Neuronal stem cell (in vitro differentiated cells): ENCODE measurements around the gene GALNT16.

Experiments
- DNase-seq: peaks from one replicate; pipeline ENCODE4 v3.0.0-alpha.2; 2013; ENCODE audit warnings: low spot score
- H2AFZ ChIP-seq: one replicate; pipeline ENCODE4 v1.6.1; 2013; ENCODE audit warnings: mild to moderate bottlenecking, low read length, inconsistent platforms
- H2AK5ac ChIP-seq: 2 replicates; pipeline ENCODE4 v1.6.1; 2013; ENCODE audit warnings: low read depth, mild to moderate bottlenecking, inconsistent platforms, low read length, moderate library complexity, mixed read lengths
- H2BK120ac ChIP-seq: 2 replicates; pipeline ENCODE4 v1.6.1; 2013; ENCODE audit warnings: low read depth, mild to moderate bottlenecking, inconsistent platforms, low read length, moderate library complexity, mixed read lengths
- H2BK12ac ChIP-seq: one replicate; pipeline ENCODE4 v1.6.1; 2013; ENCODE audit warnings: low read length, inconsistent platforms
- H2BK15ac ChIP-seq: 2 replicates; pipeline ENCODE4 v1.6.1; 2013; ENCODE audit warnings: mild to moderate bottlenecking, low read length, inconsistent platforms, mixed read lengths
- H2BK5ac ChIP-seq: one replicate; pipeline ENCODE4 v1.6.1; 2013; ENCODE audit warnings: inconsistent platforms, mild to moderate bottlenecking, low read length, moderate library complexity
- H3K14ac ChIP-seq: one replicate; pipeline ENCODE4 v1.6.1; 2013; ENCODE audit warnings: low read length, inconsistent platforms
- H3K18ac ChIP-seq: 2 replicates; pipeline ENCODE4 v1.6.1; 2013; ENCODE audit warnings: low read length, inconsistent platforms
- H3K23ac ChIP-seq: 2 replicates; pipeline ENCODE4 v1.6.1; 2013; ENCODE audit warnings: low read depth, mild to moderate bottlenecking, mixed read lengths, low read length, inconsistent platforms; ENCODE audit not compliant: poor library complexity
- H3K27ac ChIP-seq: replicated peaks from 3 replicates; pipeline ENCODE4 v1.5.1; 2013; ENCODE audit warnings: low read length, inconsistent platforms
- H3K27me3 ChIP-seq, 3 experiments: 2 replicates each; pipeline ENCODE4 v1.6.1; 2013; ENCODE audit warnings: low read length in 3 of 3, mild to moderate bottlenecking in 2 of 3, inconsistent platforms in 1 of 3, low read depth in 1 of 3, mixed read lengths in 1 of 3, moderate library complexity in 1 of 3; ENCODE audit not compliant: control insufficient read depth in 3 of 3, insufficient read depth in 3 of 3
- H3K36me3 ChIP-seq, 2 donors: replicated peaks in 1 of 2; 2 replicates each; pipeline ENCODE4 v1.6.1; 2013; ENCODE audit warnings: low read length in 2 of 2; ENCODE audit not compliant: control insufficient read depth in 2 of 2, insufficient read depth in 2 of 2
- H3K4ac ChIP-seq: 2 replicates; pipeline ENCODE4 v1.6.1; 2013; ENCODE audit warnings: inconsistent platforms, mild to moderate bottlenecking, low read length, moderate library complexity
- H3K4me1 ChIP-seq, 2 donors: 1 replicate in 1 of 2; 2 replicates in 1 of 2; pipeline ENCODE4 v1.6.1; 2013; ENCODE audit warnings: low read length in 2 of 2, low read depth in 1 of 2; ENCODE audit not compliant: control insufficient read depth in 2 of 2, insufficient read depth in 1 of 2
- H3K4me2 ChIP-seq: one replicate; pipeline ENCODE4 v1.6.1; 2013; ENCODE audit warnings: mild to moderate bottlenecking, low read length, inconsistent platforms; ENCODE audit not compliant: insufficient read depth, poor library complexity, severe bottlenecking
- H3K4me3 ChIP-seq, 2 donors: 2 replicates each; pipeline ENCODE4 v1.5.1; 2013; ENCODE audit warnings: low read length in 2 of 2, mild to moderate bottlenecking in 2 of 2, inconsistent platforms in 1 of 2, moderate library complexity in 1 of 2
- H3K79me1 ChIP-seq: one replicate; pipeline ENCODE4 v1.6.1; 2013; ENCODE audit warnings: low read depth, mild to moderate bottlenecking, inconsistent platforms, low read length, moderate library complexity
- H3K9ac ChIP-seq: one replicate; pipeline ENCODE4 v1.6.1; 2013; ENCODE audit warnings: mild to moderate bottlenecking, low read depth, low read length, inconsistent platforms; ENCODE audit not compliant: poor library complexity
- H3K9me3 ChIP-seq, 2 donors: replicated peaks in 1 of 2; 2 replicates each; pipeline versions ENCODE3 to v1.6.1; 2013; ENCODE audit warnings: low read length in 2 of 2, mild to moderate bottlenecking in 2 of 2, inconsistent platforms in 1 of 2, low read depth in 1 of 2, mixed read lengths in 1 of 2, moderate library complexity in 1 of 2; ENCODE audit not compliant: control insufficient read depth in 2 of 2, insufficient read depth in 1 of 2
- H4K8ac ChIP-seq: one replicate; pipeline ENCODE4 v1.6.1; 2013; ENCODE audit warnings: low read depth, mild to moderate bottlenecking, inconsistent platforms, low read length, moderate library complexity
- H4K91ac ChIP-seq: one replicate; pipeline ENCODE4 v1.6.1; 2013; ENCODE audit warnings: low read length, low read depth, mild to moderate bottlenecking, inconsistent platforms; ENCODE audit not compliant: poor library complexity
- WGBS, 2 donors: extraction: QIAGEN DNeasy Blood & Tissue Kit; methylation state at CpG; one replicate each; pipeline ENCODE4 v1.1.7; 2013; ENCODE audit warnings: missing lambda C conversion rate in 2 of 2, mixed read lengths in 1 of 2; ENCODE audit not compliant: insufficient read length in 2 of 2, insufficient replicate concordance in 1 of 2; ENCODE audit errors: extremely low coverage in 2 of 2; 5-methylcytosine and 5-hydroxymethylcytosine counted together

The GALNT16 gene

DNA sequence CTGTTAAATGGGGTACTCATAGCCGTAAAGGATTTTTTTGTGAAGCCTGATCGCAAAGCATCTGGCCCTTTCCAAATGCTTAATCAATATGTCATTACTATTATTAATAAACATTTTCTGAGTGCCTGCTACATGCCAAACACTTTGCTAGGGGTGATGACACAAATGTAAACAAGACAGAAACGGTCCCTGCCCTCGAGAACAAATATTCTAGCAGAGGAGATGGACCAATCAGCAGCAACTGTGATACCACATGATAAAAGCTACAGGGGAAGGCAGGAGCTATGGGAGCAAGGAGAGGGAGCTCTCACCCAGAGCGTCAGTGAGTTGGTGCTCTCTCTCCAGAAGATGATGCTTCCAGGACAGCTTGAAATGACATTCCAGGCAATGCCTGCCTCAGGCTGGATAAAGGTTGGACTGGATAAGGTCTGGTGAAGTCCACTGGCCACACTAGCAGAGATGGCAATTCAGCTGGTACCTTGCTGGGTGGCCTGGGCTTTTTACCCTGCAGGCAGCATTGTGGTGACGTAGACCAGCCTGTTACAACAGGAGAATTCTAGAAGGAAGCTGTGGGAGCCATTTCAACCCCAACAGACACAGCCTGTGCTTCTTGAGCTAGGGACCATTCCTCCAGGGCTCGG, 97.1 kb downstream of the GALNT16 start:
- H3K4me3 ChIP-seq = no peak overlapping the region
- no peak overlapping the region for H2BK120ac ChIP-seq
- no peak overlapping the region for H3K4me2 ChIP-seq
- H2BK15ac ChIP-seq = no peak overlapping the region
- no peak overlapping the region for H3K9ac ChIP-seq
- H3K27ac ChIP-seq = no peak overlapping the region
- no peak overlapping the region for H2AFZ ChIP-seq
- H3K18ac ChIP-seq = no peak overlapping the region
- no peak overlapping the region for H2BK12ac ChIP-seq
- no peaks in the 10 kb centered on the region for H3K27me3 ChIP-seq
- peaks cover 0 to 2% of the 10 kb centered on the region in 2 donors for H3K36me3 ChIP-seq
- peaks cover 2 to 6% of the 10 kb centered on the region in 2 donors for H3K4me1 ChIP-seq
- DNase-seq = no peak
- no peak overlapping the region for H4K8ac ChIP-seq
- H3K23ac ChIP-seq = no peak overlapping the region
- no peak overlapping the region for H2BK5ac ChIP-seq
- H3K4ac ChIP-seq = no peak overlapping the region
- H3K9me3 ChIP-seq = no peaks in the 10 kb centered on the region
- WGBS, 2 donors = no CpG with 5 or more reads among the region's 7 CpGs
- no peak overlapping the region for H3K14ac ChIP-seq
- no peak overlapping the region for H4K91ac ChIP-seq
- peaks cover 2% of the 10 kb centered on the region for H3K79me1 ChIP-seq
- H2AK5ac ChIP-seq = no peak overlapping the region

DNA sequence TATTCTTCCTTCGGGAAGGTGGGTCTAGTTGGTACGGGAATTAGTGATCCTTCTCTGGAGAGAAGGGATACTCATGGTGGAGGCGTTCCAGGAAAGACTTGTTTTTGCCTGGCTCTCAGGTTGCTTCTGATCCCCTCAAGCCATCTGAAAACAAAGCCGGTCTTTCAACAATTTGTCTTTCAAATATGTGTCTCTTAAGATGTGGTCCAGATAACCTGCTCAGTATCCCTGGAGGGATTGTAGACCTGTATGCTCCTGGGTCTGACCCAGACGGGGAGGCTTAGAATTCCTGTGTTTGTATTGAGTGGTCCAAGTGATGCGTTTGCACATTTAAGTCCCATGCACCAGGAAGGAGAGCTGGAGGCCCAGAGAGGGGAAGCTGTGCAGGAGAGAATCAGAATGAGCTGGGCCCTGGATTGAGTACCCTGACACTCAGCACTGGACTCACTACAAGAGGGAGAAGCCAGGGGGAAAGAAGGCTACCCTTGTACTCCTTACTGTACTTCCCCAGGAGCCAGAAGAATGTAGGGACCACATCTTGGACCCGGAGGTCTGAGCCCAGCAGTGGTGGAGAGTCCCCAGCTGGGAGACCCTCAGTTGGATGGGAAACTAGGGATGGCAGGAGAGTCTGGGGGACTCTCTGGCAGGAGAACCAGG, 97.7 kb downstream of the GALNT16 start:
- no peak overlapping the region for H3K4ac ChIP-seq
- no peak overlapping the region for H2BK12ac ChIP-seq
- H2AFZ ChIP-seq = no peak overlapping the region
- no peaks in the 10 kb centered on the region for H3K27me3 ChIP-seq
- no peak overlapping the region for H4K91ac ChIP-seq
- H3K4me1 ChIP-seq = peaks cover 2 to 3% of the 10 kb centered on the region in 2 donors
- H2BK5ac ChIP-seq = no peak overlapping the region
- no peak overlapping the region for H4K8ac ChIP-seq
- H3K4me3 ChIP-seq = no peak overlapping the region
- H3K36me3 ChIP-seq = no peaks in the 10 kb centered on the region
- no peak overlapping the region for H2BK120ac ChIP-seq
- WGBS, 2 donors = no CpG with 5 or more reads among the region's 7 CpGs
- H3K79me1 ChIP-seq = no peaks in the 10 kb centered on the region
- DNase-seq = no peak
- no peak overlapping the region for H3K23ac ChIP-seq
- H3K27ac ChIP-seq = no peak overlapping the region
- no peak overlapping the region for H3K18ac ChIP-seq
- no peak overlapping the region for H3K14ac ChIP-seq
- no peak overlapping the region for H3K9ac ChIP-seq
- no peak overlapping the region for H2AK5ac ChIP-seq
- H3K9me3 ChIP-seq = no peaks in the 10 kb centered on the region
- no peak overlapping the region for H3K4me2 ChIP-seq
- no peak overlapping the region for H2BK15ac ChIP-seq

DNA sequence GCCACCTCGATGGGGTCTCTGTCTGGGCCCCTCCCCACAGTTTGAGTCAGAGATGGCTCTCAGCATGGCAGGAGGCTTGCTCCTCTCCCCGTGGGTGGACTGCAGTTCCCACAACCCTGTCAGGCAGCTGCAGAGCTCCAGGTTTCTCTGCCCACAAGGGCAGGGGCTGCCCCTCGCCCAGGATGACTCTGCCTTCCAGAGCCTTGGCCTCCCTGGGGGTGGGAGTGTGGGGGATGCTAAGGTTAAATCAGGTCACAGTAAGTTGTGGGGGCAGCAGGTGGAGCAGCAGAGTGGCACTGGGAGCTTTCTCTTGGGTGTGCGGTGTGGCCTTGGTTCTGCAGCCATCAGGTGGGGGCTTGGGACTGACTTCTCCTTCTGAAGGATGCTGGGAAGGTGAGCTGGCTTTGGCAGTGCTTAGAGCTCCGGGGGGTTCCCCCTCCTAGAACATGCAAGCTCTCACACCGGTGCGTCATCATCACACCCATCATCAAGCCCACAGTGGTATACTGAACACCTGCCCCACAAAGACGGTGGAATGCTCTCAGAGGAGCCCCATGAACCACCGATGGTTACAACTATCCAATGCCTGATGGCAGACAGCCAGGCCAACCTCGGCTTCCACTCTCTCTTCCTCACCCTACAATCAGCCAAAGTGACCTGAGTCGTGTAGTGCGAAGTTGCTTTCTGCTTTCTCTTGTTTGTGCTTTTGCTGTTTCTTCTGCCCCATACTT, 98.4 kb downstream of the GALNT16 start:
- no peak for DNase-seq
- Histone ChIP-seq H3K9ac (no peak overlapping the region), H3K4ac (no peak overlapping the region), H3K14ac (no peak overlapping the region), H3K27me3 (no peaks in the 10 kb centered on the region), H4K8ac (no peak overlapping the region), H2AFZ (no peak overlapping the region), H3K4me3 (no peak overlapping the region), H3K23ac (no peak overlapping the region), H2AK5ac (no peak overlapping the region), H3K18ac (no peak overlapping the region), H2BK12ac (no peak overlapping the region), H2BK120ac (no peak overlapping the region), H3K27ac (no peak overlapping the region), H4K91ac (no peak overlapping the region), H2BK5ac (no peak overlapping the region), H2BK15ac (no peak overlapping the region), H3K4me2 (no peak overlapping the region), H3K36me3 (no peaks in the 10 kb centered on the region), H3K79me1 (no peaks in the 10 kb centered on the region), H3K4me1 (peaks cover 2 to 3% of the 10 kb centered on the region in 2 donors), H3K9me3 (no peaks in the 10 kb centered on the region)
- no CpG with 5 or more reads among the region's 12 CpGs for WGBS, 2 donors

DNA sequence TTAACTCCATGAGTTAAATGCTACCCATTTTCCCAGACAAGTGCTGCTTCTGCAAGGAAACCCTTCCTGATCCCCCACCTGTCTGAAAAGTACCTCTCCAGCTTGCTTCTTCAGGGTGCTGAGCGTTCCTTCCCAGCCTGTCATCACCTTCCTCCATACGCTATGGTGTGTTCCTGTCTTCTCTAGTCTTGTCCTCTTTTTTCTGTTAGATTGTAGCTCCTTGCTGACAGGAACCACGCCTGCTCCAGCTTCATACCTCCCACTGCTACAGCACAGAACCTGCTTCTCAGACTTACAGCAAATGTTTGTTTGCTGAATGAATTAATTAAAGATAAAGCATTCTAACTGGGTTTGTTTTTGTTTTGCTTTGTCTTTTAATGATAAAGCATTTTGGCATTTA, 99.0 kb downstream of the GALNT16 start:
- no peaks in the 10 kb centered on the region for H3K79me1 ChIP-seq
- no peak overlapping the region for H2BK12ac ChIP-seq
- H2AK5ac ChIP-seq = no peak overlapping the region
- no peak overlapping the region for H2BK120ac ChIP-seq
- no peaks in the 10 kb centered on the region for H3K9me3 ChIP-seq
- DNase-seq = no peak
- no peak overlapping the region for H2BK5ac ChIP-seq
- H3K4me1 ChIP-seq = peaks cover 2 to 3% of the 10 kb centered on the region in 2 donors
- no peak overlapping the region for H4K8ac ChIP-seq
- no peak overlapping the region for H3K9ac ChIP-seq
- H3K27me3 ChIP-seq = no peaks in the 10 kb centered on the region
- H3K18ac ChIP-seq = no peak overlapping the region
- no peak overlapping the region for H3K14ac ChIP-seq
- no peak overlapping the region for H3K4me2 ChIP-seq
- no peak overlapping the region for H2BK15ac ChIP-seq
- no peak overlapping the region for H3K27ac ChIP-seq
- no peak overlapping the region for H3K4me3 ChIP-seq
- no peak overlapping the region for H3K23ac ChIP-seq
- H2AFZ ChIP-seq = no peak overlapping the region
- no CpG with 5 or more reads among the region's 3 CpGs for WGBS, 2 donors
- no peaks in the 10 kb centered on the region for H3K36me3 ChIP-seq
- no peak overlapping the region for H3K4ac ChIP-seq
- no peak overlapping the region for H4K91ac ChIP-seq
